OCI-LY1 (cell line): ENCODE measurements around the gene TLR3.

Experiments used
- H2AFZ ChIP-seq: fragments of 200-600 bp; sonication (generic), shearing (Covaris generic); 2 replicates; pipeline ENCODE4 v1.6.0; 2014; ENCODE audit warnings: antibody characterized with exemption, mild to moderate bottlenecking, low read length
- H3F3A ChIP-seq: fragments of 200-600 bp; sonication (generic), shearing (Covaris generic); 2 replicates; pipeline ENCODE4 v1.6.0; 2014; ENCODE audit warnings: mild to moderate bottlenecking, antibody characterized with exemption, low read length, moderate library complexity; ENCODE audit not compliant: insufficient read depth
- H3K27ac ChIP-seq: fragments of 200-600 bp; sonication (generic); 2 replicates; pipeline ENCODE4 v1.5.1; 2014; ENCODE audit warnings: low read length, mixed run types, mild to moderate bottlenecking, low read depth; ENCODE audit not compliant: poor library complexity, severe bottlenecking
- H3K27me3 ChIP-seq: fragments of 200-600 bp; sonication (generic); 2 replicates; pipeline ENCODE4 v1.6.0; 2014; ENCODE audit warnings: antibody characterized with exemption, mild to moderate bottlenecking, low read length, moderate library complexity; ENCODE audit not compliant: insufficient read depth
- H3K36me3 ChIP-seq: fragments of 200-600 bp; sonication (generic); 2 replicates; pipeline ENCODE4 v1.6.1; 2014; ENCODE audit warnings: mild to moderate bottlenecking, antibody characterized with exemption, low read length, moderate library complexity, mixed read lengths; ENCODE audit not compliant: insufficient read depth
- H3K4me1 ChIP-seq: fragments of 200-600 bp; sonication (generic); 2 replicates; pipeline ENCODE4 v1.5.1; 2014; ENCODE audit warnings: mild to moderate bottlenecking, low read length, moderate library complexity; ENCODE audit not compliant: insufficient read depth, severe bottlenecking
- H3K4me2 ChIP-seq: fragments of 200-600 bp; sonication (generic), shearing (Covaris generic); 2 replicates; pipeline ENCODE4 v1.6.1; 2014; ENCODE audit warnings: low read length
- H3K4me3 ChIP-seq: fragments of 200-600 bp; sonication (generic); 2 replicates; pipeline ENCODE4 v1.5.1; 2014; ENCODE audit warnings: low read length, low read depth, mild to moderate bottlenecking, mixed read lengths; ENCODE audit not compliant: poor library complexity, severe bottlenecking
- H3K79me2 ChIP-seq: fragments of 200-600 bp; shearing (Covaris generic); 2 replicates; pipeline ENCODE4 v1.6.1; 2016; ENCODE audit warnings: mixed run types, low read length, mixed read lengths; ENCODE audit not compliant: insufficient read depth
- H3K9ac ChIP-seq: fragments of 200-600 bp; sonication (generic), shearing (Covaris generic); 2 replicates; pipeline ENCODE4 v1.6.1; 2014; ENCODE audit warnings: mild to moderate bottlenecking, low read length, mixed read lengths
- H3K9me2 ChIP-seq: fragments of 200-600 bp; sonication (generic), shearing (Covaris generic); 2 replicates; pipeline ENCODE4 v1.6.1; 2014; ENCODE audit warnings: low read depth, mild to moderate bottlenecking, low read length, mixed read lengths
- H3K9me3 ChIP-seq: fragments of 200-600 bp; shearing (Covaris generic); 2 replicates; pipeline ENCODE4 v1.6.1; 2014; ENCODE audit warnings: low read length, mixed read lengths
- H4K20me1 ChIP-seq: fragments of 200-600 bp; sonication (generic), shearing (Covaris generic); 2 replicates; pipeline ENCODE4 v1.6.0; 2016; ENCODE audit warnings: mild to moderate bottlenecking, low read length; ENCODE audit not compliant: insufficient read depth
- CTCF ChIP-seq: fragments of 200-600 bp; sonication (generic), shearing (Covaris generic); IDR thresholded peaks from 2 replicates; pipeline ENCODE4 v1.5.1; 2017; ENCODE audit warnings: mild to moderate bottlenecking, antibody characterized with exemption, low read length, moderate library complexity, mixed read lengths
- EZH2 ChIP-seq: fragments of 200-600 bp; sonication (generic), shearing (Covaris generic); IDR thresholded peaks from 2 replicates; pipeline ENCODE4 v1.8.0; 2017; ENCODE audit warnings: borderline replicate concordance, mixed run types, mild to moderate bottlenecking, antibody characterized with exemption, low read length, moderate library complexity, mixed read lengths

TLR3 gene

GRCh38 chr4:186020793-186021407, 48.1 kb upstream of the TLR3 start:
- Histone ChIP-seq H3K9ac (no peak overlapping the region), H4K20me1 (no peaks in the 10 kb centered on the region), H3K4me1 (peaks cover 6% of the 10 kb centered on the region), H3K9me2 (no peaks in the 10 kb centered on the region), H3K79me2 (no peaks in the 10 kb centered on the region), H3K4me3 (no peak overlapping the region), H3K36me3 (no peaks in the 10 kb centered on the region; the same call in 1 of the 2 replicates), H3K27ac (no peak overlapping the region), H3F3A (no peaks in the 10 kb centered on the region), H3K27me3 (no peaks in the 10 kb centered on the region), H3K9me3 (no peaks in the 10 kb centered on the region; the same call in 1 of the 2 replicates), H2AFZ (no peak overlapping the region), H3K4me2 (no peak overlapping the region)
- TF ChIP-seq CTCF (no peak), EZH2 (no peak)

- Histone ChIP-seq H3K27me3 (no peaks in the 10 kb centered on the region), H3K9me2 (no peaks in the 10 kb centered on the region), H3K9ac (no peak overlapping the region), H3K4me1 (peaks cover 6% of the 10 kb centered on the region), H2AFZ (no peak overlapping the region), H3K4me2 (no peak overlapping the region), H3K79me2 (no peaks in the 10 kb centered on the region), H3K9me3 (no peaks in the 10 kb centered on the region; the same call in 1 of the 2 replicates), H3K36me3 (no peaks in the 10 kb centered on the region; the same call in 1 of the 2 replicates), H3F3A (no peaks in the 10 kb centered on the region), H4K20me1 (no peaks in the 10 kb centered on the region), H3K4me3 (no peak overlapping the region), H3K27ac (no peak overlapping the region)
- no peak for TF ChIP-seq EZH2
- TF ChIP-seq CTCF: peak; percentile 71
Measured at GRCh38 chr4:186021461-186022167, 47.3 kb upstream of the TLR3 start.

GRCh38 chr4:186023975-186024374, 45.0 kb upstream of the TLR3 start:
- H3K4me3 ChIP-seq: no peak overlapping the region

More at GRCh38 chr4:186023975-186024374, 45.0 kb upstream of the TLR3 start:
- Histone ChIP-seq H3K4me1 (peaks cover 6% of the 10 kb centered on the region), H3K9me3 (no peaks in the 10 kb centered on the region; the same call in 1 of the 2 replicates), H3K79me2 (no peaks in the 10 kb centered on the region), H2AFZ (no peak overlapping the region), H4K20me1 (no peaks in the 10 kb centered on the region), H3F3A (no peaks in the 10 kb centered on the region), H3K9me2 (no peaks in the 10 kb centered on the region), H3K36me3 (no peaks in the 10 kb centered on the region; the same call in 1 of the 2 replicates), H3K27me3 (no peaks in the 10 kb centered on the region), H3K4me2 (no peak overlapping the region), H3K9ac (no peak overlapping the region), H3K27ac (no peak overlapping the region)
- TF ChIP-seq EZH2 (no peak), CTCF (no peak)
